ENCODE data around the gene AHRR. TPM values are rescaled to one million over a fixed set of nuclear protein-coding genes. Genes with fewer than 3 reads are reported as not detected.
A peak's percentile ranks its signal among the peaks of the same experiment; 100 is the strongest.

AHRR gene
- total and polyA plus RNA-seq, 10 of the 15 experiments (the other 5 are each of a cell fraction or from before 2014, with no cell fraction given), result 0.90 to 35.2 (median 19.2) TPM

GRCh38 chr5:321230-321725 lies at the start of gene AHRR (continued):
- TF ChIP-seq PBX3 (IDR thresholded peaks at IDR 0.05; ENCODE audit: insufficient replicate concordance, low read depth, low read length) (no peak), SRF (IDR thresholded peaks at IDR 0.05; ENCODE audit: low read depth in 2 of 2, low read length in 2 of 2) (no peak), YBX1 (IDR thresholded peaks at IDR 0.05) (no peak), GABPA (IDR thresholded peaks at IDR 0.05; ENCODE audit: low read depth) (no peak), SKIL (IDR thresholded peaks at IDR 0.05; ENCODE audit: low read depth, poor library complexity, severe bottlenecking) (no peak), SIX5 (IDR thresholded peaks at IDR 0.05; ENCODE audit: low read depth, low read length, severe bottlenecking) (no peak), JUNB (IDR thresholded peaks at IDR 0.05) (no peak), IKZF2 (IDR thresholded peaks at IDR 0.05) (no peak), LARP7 (IDR thresholded peaks at IDR 0.05) (no peak), NFYB (IDR thresholded peaks at IDR 0.05; ENCODE audit: insufficient read depth, low read depth, low read length) (no peak), RUNX3 (IDR thresholded peaks at IDR 0.05; ENCODE audit: low read length) (no peak), IKZF1 (conservative IDR thresholded peaks at IDR 0.05) (no peak), STAT3 (IDR thresholded peaks at IDR 0.05; ENCODE audit: low read depth, low read length) (no peak), ZSCAN29 (IDR thresholded peaks at IDR 0.05) (peak; percentile 60; the same call in 1 of the 2 replicates), SPI1 (IDR thresholded peaks at IDR 0.05; ENCODE audit: borderline replicate concordance, insufficient read depth, low read depth, low read length) (no peak), SP1 (IDR thresholded peaks at IDR 0.05; ENCODE audit: low read depth, low read length) (no peak), POLR2A (IDR thresholded peaks at IDR 0.05; ENCODE audit: low read depth, low read length) (peak; percentile 56), CHD2 (IDR thresholded peaks at IDR 0.05; ENCODE audit: borderline replicate concordance, low read depth, low read length) (no peak), SREBF1 (IDR thresholded peaks at IDR 0.05; ENCODE audit: low read length) (no peak), SIN3A (IDR thresholded peaks at IDR 0.05; ENCODE audit: low read depth, low read length) (no peak), MEF2A (IDR thresholded peaks at IDR 0.05; ENCODE audit: insufficient read depth, low read depth, low read length) (no peak), POLR2AphosphoS2 (IDR thresholded peaks at IDR 0.05; ENCODE audit: low read depth, low read length) (no peak), HCFC1 (IDR thresholded peaks at IDR 0.05; ENCODE audit: low read length) (no peak), PKNOX1 (IDR thresholded peaks at IDR 0.05) (no peak), NR2C1 (IDR thresholded peaks at IDR 0.05) (no peak), SMAD1 (IDR thresholded peaks at IDR 0.05; ENCODE audit: low read depth, partially characterized antibody) (no peak), RELB (IDR thresholded peaks at IDR 0.05; ENCODE audit: low read depth) (no peak), CBX5 (IDR thresholded peaks at IDR 0.05; ENCODE audit: low read depth) (0 out of 2 replicates have a peak, but pooled peaks have one; percentile 11), HDGF (IDR thresholded peaks at IDR 0.05) (no peak), BACH1 (IDR thresholded peaks at IDR 0.05; ENCODE audit: borderline replicate concordance) (no peak)

Measured in GM12878 (cell line).